RWPE1 (cell line): ENCODE data around the gene WDFY4.

Source experiments
- CTCF ChIA-PET: fragments of 350-600 bp; sonication (Branson Sonifier 250); formaldehyde crosslinking; extraction: SDS; loops from one replicate; lab custom pipeline; 2021; lab: Yijun Ruan, JAX
- POLR2A ChIA-PET: fragments of 400-600 bp; formaldehyde crosslinking; extraction: SDS; loops from one replicate; lab custom pipeline; 2020; ENCODE audit warnings: antibody characterized with exemption; ENCODE audit not compliant: low non-redundant PET; lab: Yijun Ruan, JAX
- DNase-seq: peaks from one replicate; pipeline ENCODE4 v3.0.0; 2012; ENCODE audit warnings: low spot score
- H3K27ac ChIP-seq: fragments of 450-650 bp; 2 replicates; pipeline ENCODE4 v1.5.1; 2017
- CTCF ChIP-seq: fragments of 450-650 bp; conservative IDR thresholded peaks from 2 replicates; pipeline ENCODE4 v1.5.1; 2017; ENCODE audit warnings: low read depth, mild to moderate bottlenecking

WDFY4 gene

GRCh38 chr10:48907730-48908129 lies 223.1 kb downstream of the WDFY4 start:
- CTCF ChIA-PET: interaction anchor here (0.5 to 0.7 kb wide), 2 partner anchors 11 to 66 kb away, joined by 3 read pairs; no protein-coding TSS in a partner anchor

GRCh38 chr10:48910548-48910947 lies 225.9 kb downstream of the WDFY4 start:
- CTCF ChIA-PET: no interaction called here
- POLR2A ChIA-PET: no interaction called here
- no peak for DNase-seq
- no peak overlapping the region for H3K27ac ChIP-seq
- TF ChIP-seq CTCF: no peak

More at GRCh38 chr10:48907730-48908129, 223.1 kb downstream of the WDFY4 start:
- DNase-seq: no peak
- no peak overlapping the region for H3K27ac ChIP-seq
- POLR2A ChIA-PET: no interaction called here
- TF ChIP-seq CTCF: no peak

GRCh38 chr10:48913674-48914073 lies 229.0 kb downstream of the WDFY4 start:
- CTCF ChIA-PET: no interaction called here
- POLR2A ChIA-PET: no interaction called here
- TF ChIP-seq CTCF: no peak

GRCh38 chr10:48923748-48924147 lies 239.1 kb downstream of the WDFY4 start:
- ChIA-PET CTCF (interaction anchor here (0.6 kb wide), 1 partner anchor 1927 kb away, joined by 4 read pairs; no protein-coding TSS in a partner anchor), POLR2A (no interaction called here)
- no peak overlapping the region for H3K27ac ChIP-seq
- TF ChIP-seq CTCF: no peak
- no peak for DNase-seq

More at GRCh38 chr10:48913674-48914073, 229.0 kb downstream of the WDFY4 start:
- no peak for DNase-seq
- H3K27ac ChIP-seq: no peak overlapping the region

- no peak for TF ChIP-seq CTCF
- no peak overlapping the region for H3K27ac ChIP-seq
- POLR2A ChIA-PET: interaction anchor here (0.6 kb wide), 1 partner anchor 10 kb away, joined by 3 read pairs; no protein-coding TSS in a partner anchor
- no peak for DNase-seq
- CTCF ChIA-PET: interaction anchor here (0.7 kb wide), 1 partner anchor 24 kb away, joined by 3 read pairs; no protein-coding TSS in a partner anchor
Measured at GRCh38 chr10:48924988-48925387, 240.3 kb downstream of the WDFY4 start.

GRCh38 chr10:48926255-48926654 lies 241.6 kb downstream of the WDFY4 start:
- no peak for DNase-seq
- no peak for TF ChIP-seq CTCF
- H3K27ac ChIP-seq: no peak overlapping the region
- ChIA-PET POLR2A (no interaction called here), CTCF (no interaction called here)
